Esophagus squamous epithelium (tissue), 5 donors: ENCODE results near the gene CLOCK. TPM values are rescaled to one million over a fixed set of nuclear protein-coding genes. Genes with fewer than 3 reads are reported as not detected.

Experiments used
- DNase-seq: peaks from one replicate; lab custom pipeline; 2025; lab: John Stamatoyannopoulos, UW
- H3K27ac ChIP-seq, 4 donors: fragments of 200-600 bp; sonication (generic); one replicate each; pipeline ENCODE4 v1.5.1; 2016 to 2019; ENCODE audit warnings: mild to moderate bottlenecking in 1 of 4
- H3K27me3 ChIP-seq, 4 donors: fragments of 200-600 bp; sonication (generic); 1 replicate in 3 of 4; 2 replicates in 1 of 4; pipeline versions ENCODE4 v1.5.1 to v1.6.0; 2017 to 2021; ENCODE audit warnings: antibody characterized with exemption in 1 of 4
- H3K36me3 ChIP-seq, 3 donors: fragments of 200-600 bp; sonication (generic); one replicate each; pipeline ENCODE4 v1.5.1; 2016 to 2019
- H3K4me1 ChIP-seq, 3 donors: fragments of 200-600 bp; sonication (generic); one replicate each; pipeline ENCODE4 v1.5.1; 2017 to 2019
- H3K4me3 ChIP-seq, 4 donors: fragments of 200-600 bp; sonication (generic); 1 replicate in 3 of 4; 2 replicates in 1 of 4; pipeline ENCODE4 v1.5.1; 2016 to 2019; ENCODE audit warnings: mild to moderate bottlenecking in 2 of 4, moderate library complexity in 1 of 4
- H3K9me3 ChIP-seq, 3 donors: fragments of 200-600 bp; sonication (generic); one replicate each; pipeline ENCODE4 v1.5.1; 2016 to 2019
- CTCF ChIP-seq, 6 experiments: fragments of 450-650 bp in 4 of 6; fragments of 200-600 bp in 2 of 6; sonication (generic) in 2 of 6; IDR thresholded peaks; one replicate each; pipeline ENCODE4 v1.5.1; 2016 to 2019; ENCODE audit warnings: antibody characterized with exemption in 6 of 6, mild to moderate bottlenecking in 4 of 6, moderate library complexity in 4 of 6
- POLR2A ChIP-seq, 4 donors: fragments of 450-650 bp; IDR thresholded peaks; one replicate each; pipeline ENCODE4 v1.6.1; 2017; ENCODE audit warnings: antibody characterized with exemption in 4 of 4, mild to moderate bottlenecking in 4 of 4, moderate library complexity in 3 of 4
- WGBS, 2 donors: methylation state at CpG; one replicate each; pipeline ENCODE4 v1.1.5; 2018; 5-methylcytosine and 5-hydroxymethylcytosine counted together
- intact Hi-C: fragments of 100-400 bp; cut with DNase I; formaldehyde crosslinking; loops from one replicate; pipeline ENCODE4 v1.15.0; 2022
- small RNA-seq, 4 donors: library from RNA; depleted of rRNA; stranded (forward); fragments of <200 nt; gene quantifications; one replicate each; pipeline ENCODE3, GENCODE V24; 2016
- total RNA-seq, 4 donors: library from RNA; depleted of rRNA; stranded (reverse); fragments of >200 nt; gene quantifications; one replicate each; pipeline ENCODE4 v1.1.0, GENCODE V29; 2016
- donor health status: DM: yes; HTN: yes; CAD: no.

The CLOCK gene
- total RNA-seq, 4 donors from 2014 or later = 15.2 to 39.3 (median 32.6) TPM

GRCh38 chr4:55378617-55379467 is 167.9 kb downstream of the CLOCK start:
- no peak for DNase-seq

More at GRCh38 chr4:55378617-55379467, 167.9 kb downstream of the CLOCK start:
- no peaks in the 10 kb centered on the region for H3K27me3 ChIP-seq
- peaks cover 0 to 9% (median 0%) of the 10 kb centered on the region in 3 donors for H3K4me1 ChIP-seq
- H3K4me3 ChIP-seq = no peak overlapping the region
- no peaks in the 10 kb centered on the region for H3K9me3 ChIP-seq
- intact Hi-C loops = no loop called here
- no peak overlapping the region for H3K27ac ChIP-seq
- no peaks in the 10 kb centered on the region for H3K36me3 ChIP-seq
- WGBS, 2 donors = 50 to 66% methylated on average over 13 of the region's 13 CpGs
- no peak for TF ChIP-seq POLR2A (IDR thresholded peaks at IDR 0.05)
- no peak for TF ChIP-seq CTCF (IDR thresholded peaks at IDR 0.05)

Small RNA genes lying within 50 kb of the gene (small RNA-seq; reads per million reads assigned to genes)
- gene RF00019 = 0 reads per million in 4 donors

Other genes starting within 250 kb of the CLOCK start
- gene SRD5A3, start 200.7 kb downstream of the CLOCK start, total RNA-seq = 10 to 100 TPM in 3 of 4 donors, 1 to 10 TPM in 1; 9.9 to 28.1 (median 18.4) TPM
- 100 to 1,000 TPM; 136 to 276 (median 179) TPM for gene TMEM165, start 151.0 kb downstream of the CLOCK start, total RNA-seq
- gene PDCL2, start 45.3 kb upstream of the CLOCK start, total RNA-seq = 1 to 10 TPM in 1 of 4 donors, not detected in 3; 1.5 TPM
- gene NMU, start 89.4 kb upstream of the CLOCK start, total RNA-seq = 100 to 1,000 TPM; 110 to 137 (median 116) TPM